Mucosa of descending colon (tissue), 3 donors: ENCODE data around the gene PIK3R3. TPM values are rescaled to one million over a fixed set of nuclear protein-coding genes. Genes with fewer than 3 reads are reported as not detected.
"Not testable (repeated sequence)": the region's sequence is repeated elsewhere in the genome, so short reads cannot be mapped to it uniquely, and the experiment has no call there.

Experiments
- ATAC-seq: fragments of 200-7000 bp; cut with Tn5 transposase; one replicate; pipeline ENCODE4 v1.9.1; 2020; ENCODE audit warnings: mild to moderate bottlenecking, moderate library complexity
- DNase-seq, 3 donors: peaks; one replicate each; pipeline ENCODE4 v3.0.0-alpha.2; 2020
- H3K36me3 ChIP-seq: fragments of 200-600 bp; one replicate; pipeline ENCODE4 v1.8.0; 2021; ENCODE audit warnings: low read depth, mild to moderate bottlenecking
- H3K4me1 ChIP-seq: fragments of 200-600 bp; one replicate; pipeline ENCODE4 v1.8.0; 2021; ENCODE audit warnings: low read depth, mild to moderate bottlenecking
- H3K4me3 ChIP-seq: fragments of 200-600 bp; one replicate; pipeline ENCODE4 v1.8.0; 2021; ENCODE audit warnings: mild to moderate bottlenecking
- H3K9me3 ChIP-seq: fragments of 200-600 bp; one replicate; pipeline ENCODE4 v1.8.0; 2021; ENCODE audit warnings: mild to moderate bottlenecking
- intact Hi-C, 2 donors: fragments of 100-400 bp; cut with DNase I in 1 of 2; cut with micrococcal nuclease in 1 of 2; formaldehyde crosslinking; loops; one replicate each; pipeline versions ENCODE4 v1.11.0 to v1.11.1; 2022; cut with DNase I, micrococcal nuclease
- total RNA-seq, 3 donors: library from RNA; stranded (reverse); fragmentation: NEBNext Ultra II Directional in 2 of 3; extraction: Animal tissue kit (Norgen Biotek cat#: 25700) in 2 of 3; gene quantifications; one replicate each; pipeline versions ENCODE4 v1.2.1 to v1.2.4, GENCODE V29; 2021 to 2023
- TF ChIP-seq, protein P1 (sequence below): fragments of 200-600 bp; IDR thresholded peaks from one replicate; pipeline ENCODE4 v1.8.0; 2022; ENCODE audit warnings: antibody characterized with exemption, mild to moderate bottlenecking
- donor health status: DM: no; HTN: no; CAD: no; lungs with moderate emphysema.
- donor health status: DM: no; HTN: no; CAD: no.
- donor health status: DM: no; HTN: yes; CAD: no.

Gene PIK3R3
- total RNA-seq, 3 donors from 2014 or later, result 5.9 to 15.6 (median 10.6) TPM

DNA sequence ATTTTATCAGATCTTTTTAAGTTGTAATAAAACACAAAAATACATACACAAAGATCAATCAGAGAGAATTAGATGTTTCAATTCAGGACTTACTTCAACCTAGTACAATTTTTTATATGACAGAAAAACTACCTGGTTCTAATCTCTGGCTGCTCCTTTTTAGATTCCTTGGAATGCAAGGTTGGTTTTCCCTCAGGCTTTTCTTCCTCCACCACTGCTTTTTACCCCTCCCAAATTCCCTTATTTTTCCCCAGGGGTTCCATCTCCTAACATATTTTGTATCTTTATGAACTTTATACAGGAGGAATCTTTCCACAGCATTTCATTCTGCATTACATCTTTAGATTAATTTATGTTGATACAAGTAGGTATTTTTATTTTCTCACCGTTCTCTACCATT lies 33.2 kb downstream of the PIK3R3 start:
- no peak for ATAC-seq
- H3K4me3 ChIP-seq, result no peak overlapping the region
- intact Hi-C loops, result no loop called here
- no peaks in the 10 kb centered on the region for H3K9me3 ChIP-seq
- no peak for DNase-seq
- TF ChIP-seq, protein P1, sequence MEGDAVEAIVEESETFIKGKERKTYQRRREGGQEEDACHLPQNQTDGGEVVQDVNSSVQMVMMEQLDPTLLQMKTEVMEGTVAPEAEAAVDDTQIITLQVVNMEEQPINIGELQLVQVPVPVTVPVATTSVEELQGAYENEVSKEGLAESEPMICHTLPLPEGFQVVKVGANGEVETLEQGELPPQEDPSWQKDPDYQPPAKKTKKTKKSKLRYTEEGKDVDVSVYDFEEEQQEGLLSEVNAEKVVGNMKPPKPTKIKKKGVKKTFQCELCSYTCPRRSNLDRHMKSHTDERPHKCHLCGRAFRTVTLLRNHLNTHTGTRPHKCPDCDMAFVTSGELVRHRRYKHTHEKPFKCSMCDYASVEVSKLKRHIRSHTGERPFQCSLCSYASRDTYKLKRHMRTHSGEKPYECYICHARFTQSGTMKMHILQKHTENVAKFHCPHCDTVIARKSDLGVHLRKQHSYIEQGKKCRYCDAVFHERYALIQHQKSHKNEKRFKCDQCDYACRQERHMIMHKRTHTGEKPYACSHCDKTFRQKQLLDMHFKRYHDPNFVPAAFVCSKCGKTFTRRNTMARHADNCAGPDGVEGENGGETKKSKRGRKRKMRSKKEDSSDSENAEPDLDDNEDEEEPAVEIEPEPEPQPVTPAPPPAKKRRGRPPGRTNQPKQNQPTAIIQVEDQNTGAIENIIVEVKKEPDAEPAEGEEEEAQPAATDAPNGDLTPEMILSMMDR, result no peak
- H3K36me3 ChIP-seq, result no peaks in the 10 kb centered on the region
- H3K4me1 ChIP-seq, result no peaks in the 10 kb centered on the region

- DNase-seq, result no peak
- TF ChIP-seq, protein P1, result no peak
- no peaks in the 10 kb centered on the region for H3K36me3 ChIP-seq
- intact Hi-C loops, result no loop called here
- H3K4me1 ChIP-seq, result no peaks in the 10 kb centered on the region
- no peak overlapping the region for H3K4me3 ChIP-seq
- no peaks in the 10 kb centered on the region for H3K9me3 ChIP-seq
- ATAC-seq, result no peak
These were observed 34.3 kb downstream of the PIK3R3 start for GRCh38 chr1:46098027-46098712.

DNA sequence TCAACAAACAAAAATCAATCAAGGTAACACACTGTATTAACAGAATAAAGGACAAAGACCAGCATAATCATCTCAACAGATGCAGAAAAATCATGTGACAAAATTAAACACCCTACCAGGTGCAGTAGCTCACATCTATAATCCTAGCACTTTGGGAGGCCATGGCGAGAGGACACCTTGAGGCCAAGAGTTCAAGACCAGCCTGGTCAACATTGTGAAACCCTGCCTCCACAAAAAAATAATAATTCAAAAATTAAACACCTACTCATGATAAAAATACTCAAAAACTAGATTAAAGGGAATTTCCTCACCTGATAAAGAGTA lies 35.3 kb downstream of the PIK3R3 start:
- H3K4me3 ChIP-seq, result no peak overlapping the region
- intact Hi-C loops, result no loop called here

GRCh38 chr1:46096269-46097148 lies 35.9 kb downstream of the PIK3R3 start:
- DNase-seq (no peak), ATAC-seq (no peak)
- TF ChIP-seq, protein P1, result no peak
- Histone ChIP-seq H3K36me3 (no peaks in the 10 kb centered on the region), H3K4me3 (no peak overlapping the region), H3K4me1 (no peaks in the 10 kb centered on the region), H3K9me3 (no peaks in the 10 kb centered on the region)
- intact Hi-C loops, result no loop called here

More for the DNA sequence above, 35.3 kb downstream of the PIK3R3 start:
- Histone ChIP-seq H3K9me3 (no peaks in the 10 kb centered on the region), H3K36me3 (no peaks in the 10 kb centered on the region), H3K4me1 (no peaks in the 10 kb centered on the region)
- no peak for DNase-seq
- TF ChIP-seq, protein P1, result no peak
- no peak for ATAC-seq

DNA sequence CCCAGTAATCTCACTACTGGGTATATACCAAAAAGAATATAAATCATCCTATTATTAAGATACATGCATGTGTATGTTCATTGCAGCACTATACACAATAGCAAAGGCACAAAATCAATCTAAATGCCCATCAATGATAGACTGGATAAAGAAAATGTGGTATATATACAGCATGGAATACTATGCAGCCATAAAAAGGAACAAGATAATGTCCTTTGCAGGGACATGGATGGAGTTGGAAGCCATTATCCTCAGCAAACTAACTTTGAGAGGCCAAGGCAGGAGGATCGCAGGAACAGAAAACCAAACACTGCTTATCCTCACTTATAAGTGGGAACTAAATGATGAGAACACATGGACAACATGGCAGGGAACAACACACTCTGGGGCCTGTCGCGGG lies 37.3 kb downstream of the PIK3R3 start:
- H3K36me3 ChIP-seq, H3K4me3 ChIP-seq, ATAC-seq, DNase-seq, H3K4me1 ChIP-seq, H3K9me3 ChIP-seq, intact Hi-C loops: not testable (repeated sequence)

- no peak for DNase-seq
- no peak for ATAC-seq
- intact Hi-C loops, result no loop called here
- Histone ChIP-seq H3K4me3 (no peak overlapping the region), H3K36me3 (no peaks in the 10 kb centered on the region), H3K9me3 (no peaks in the 10 kb centered on the region), H3K4me1 (no peaks in the 10 kb centered on the region)
- TF ChIP-seq, protein P1, result no peak
These were observed 37.9 kb downstream of the PIK3R3 start for GRCh38 chr1:46094471-46095005.

DNA sequence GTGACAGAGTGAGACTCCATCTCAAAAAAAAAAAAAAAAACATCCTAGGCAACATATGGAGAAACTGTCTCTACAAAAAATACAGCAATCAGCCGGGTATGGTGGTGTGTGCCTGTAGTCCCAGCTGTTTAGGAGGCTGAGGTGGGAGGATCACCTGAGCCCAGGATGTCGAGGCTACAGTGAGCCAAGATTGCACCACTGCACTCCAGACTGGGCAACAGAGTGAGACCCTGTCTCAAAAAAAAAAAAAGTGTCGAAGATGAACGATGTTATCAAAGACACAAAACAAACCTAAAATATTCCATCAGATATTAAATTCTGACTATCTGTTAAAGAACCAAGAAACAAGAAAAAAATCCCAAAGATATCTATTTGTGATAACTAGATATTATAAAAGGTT lies 38.6 kb downstream of the PIK3R3 start:
- H3K4me3 ChIP-seq, ATAC-seq, H3K4me1 ChIP-seq, DNase-seq, H3K9me3 ChIP-seq, H3K36me3 ChIP-seq, intact Hi-C loops: not testable (repeated sequence)
